Measurements from ENCODE around the gene DDX52.

DNA sequence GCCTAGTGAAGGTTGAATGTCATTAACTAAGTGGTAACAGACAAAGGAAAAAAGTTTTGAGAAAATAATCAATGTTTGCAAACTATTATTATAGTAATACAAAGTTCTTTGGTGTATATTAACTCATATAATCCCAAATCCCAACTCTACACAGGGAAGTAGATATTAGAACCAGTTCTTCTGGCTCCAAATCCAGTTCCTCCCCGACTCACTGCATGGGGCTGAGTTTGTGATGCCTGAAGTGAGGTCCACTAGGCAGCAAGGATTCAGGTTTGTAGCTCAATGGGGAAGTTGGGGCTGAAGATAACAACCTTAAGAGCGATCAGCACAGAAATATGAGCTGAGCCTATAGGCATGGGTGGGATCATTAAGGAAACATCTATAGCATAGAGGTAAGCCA, 28.4 kb downstream of the DDX52 start:
- TF ChIP-seq, protein P1, sequence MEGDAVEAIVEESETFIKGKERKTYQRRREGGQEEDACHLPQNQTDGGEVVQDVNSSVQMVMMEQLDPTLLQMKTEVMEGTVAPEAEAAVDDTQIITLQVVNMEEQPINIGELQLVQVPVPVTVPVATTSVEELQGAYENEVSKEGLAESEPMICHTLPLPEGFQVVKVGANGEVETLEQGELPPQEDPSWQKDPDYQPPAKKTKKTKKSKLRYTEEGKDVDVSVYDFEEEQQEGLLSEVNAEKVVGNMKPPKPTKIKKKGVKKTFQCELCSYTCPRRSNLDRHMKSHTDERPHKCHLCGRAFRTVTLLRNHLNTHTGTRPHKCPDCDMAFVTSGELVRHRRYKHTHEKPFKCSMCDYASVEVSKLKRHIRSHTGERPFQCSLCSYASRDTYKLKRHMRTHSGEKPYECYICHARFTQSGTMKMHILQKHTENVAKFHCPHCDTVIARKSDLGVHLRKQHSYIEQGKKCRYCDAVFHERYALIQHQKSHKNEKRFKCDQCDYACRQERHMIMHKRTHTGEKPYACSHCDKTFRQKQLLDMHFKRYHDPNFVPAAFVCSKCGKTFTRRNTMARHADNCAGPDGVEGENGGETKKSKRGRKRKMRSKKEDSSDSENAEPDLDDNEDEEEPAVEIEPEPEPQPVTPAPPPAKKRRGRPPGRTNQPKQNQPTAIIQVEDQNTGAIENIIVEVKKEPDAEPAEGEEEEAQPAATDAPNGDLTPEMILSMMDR (IDR thresholded peaks at IDR 0.05), result no peak
- no peak for TF ChIP-seq POLR2A (IDR thresholded peaks at IDR 0.05)

Data from body of pancreas (tissue), 4 donors.